ENCODE data around the gene HSF4. TPM values are rescaled to one million over a fixed set of nuclear protein-coding genes. Genes with fewer than 3 reads are reported as not detected.

Gene HSF4
- total RNA-seq, 1 experiment from 2014 or later: 2.2 TPM

- TF ChIP-seq, protein P1, sequence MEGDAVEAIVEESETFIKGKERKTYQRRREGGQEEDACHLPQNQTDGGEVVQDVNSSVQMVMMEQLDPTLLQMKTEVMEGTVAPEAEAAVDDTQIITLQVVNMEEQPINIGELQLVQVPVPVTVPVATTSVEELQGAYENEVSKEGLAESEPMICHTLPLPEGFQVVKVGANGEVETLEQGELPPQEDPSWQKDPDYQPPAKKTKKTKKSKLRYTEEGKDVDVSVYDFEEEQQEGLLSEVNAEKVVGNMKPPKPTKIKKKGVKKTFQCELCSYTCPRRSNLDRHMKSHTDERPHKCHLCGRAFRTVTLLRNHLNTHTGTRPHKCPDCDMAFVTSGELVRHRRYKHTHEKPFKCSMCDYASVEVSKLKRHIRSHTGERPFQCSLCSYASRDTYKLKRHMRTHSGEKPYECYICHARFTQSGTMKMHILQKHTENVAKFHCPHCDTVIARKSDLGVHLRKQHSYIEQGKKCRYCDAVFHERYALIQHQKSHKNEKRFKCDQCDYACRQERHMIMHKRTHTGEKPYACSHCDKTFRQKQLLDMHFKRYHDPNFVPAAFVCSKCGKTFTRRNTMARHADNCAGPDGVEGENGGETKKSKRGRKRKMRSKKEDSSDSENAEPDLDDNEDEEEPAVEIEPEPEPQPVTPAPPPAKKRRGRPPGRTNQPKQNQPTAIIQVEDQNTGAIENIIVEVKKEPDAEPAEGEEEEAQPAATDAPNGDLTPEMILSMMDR (IDR thresholded peaks at IDR 0.05): peak; percentile 97
Observed at GRCh38 chr16:67155295-67156142, 9.0 kb upstream of the HSF4 start (continued).

- CTCF ChIA-PET: interaction anchor here (1.2 to 15.3 kb wide), 19 partner anchors 13 to 272 kb away, joined by 5 to 386 read pairs (median 11); partner anchors contain the start of genes CES3, E2F4, HSF4 and MATCAP1
- Mint-ChIP-seq H3K27me3 (ENCODE audit: low read depth) (peaks cover 100% of the 10 kb centered on the region), H3K4me1 (peaks cover 21% of the 10 kb centered on the region), H3K9me3 (no peaks in the 10 kb centered on the region), H3K27ac (no peak overlapping the region), H3K36me3 (peaks cover 2% of the 10 kb centered on the region; the same call in 1 of the 2 replicates), H3K4me3 (no peak overlapping the region; the same call in 1 of the 2 replicates)
- ATAC-seq (no peak), DNase-seq (ENCODE audit: low spot score) (no peak)
- POLR2A ChIA-PET: no interaction called here
- TF ChIP-seq, protein P2, sequence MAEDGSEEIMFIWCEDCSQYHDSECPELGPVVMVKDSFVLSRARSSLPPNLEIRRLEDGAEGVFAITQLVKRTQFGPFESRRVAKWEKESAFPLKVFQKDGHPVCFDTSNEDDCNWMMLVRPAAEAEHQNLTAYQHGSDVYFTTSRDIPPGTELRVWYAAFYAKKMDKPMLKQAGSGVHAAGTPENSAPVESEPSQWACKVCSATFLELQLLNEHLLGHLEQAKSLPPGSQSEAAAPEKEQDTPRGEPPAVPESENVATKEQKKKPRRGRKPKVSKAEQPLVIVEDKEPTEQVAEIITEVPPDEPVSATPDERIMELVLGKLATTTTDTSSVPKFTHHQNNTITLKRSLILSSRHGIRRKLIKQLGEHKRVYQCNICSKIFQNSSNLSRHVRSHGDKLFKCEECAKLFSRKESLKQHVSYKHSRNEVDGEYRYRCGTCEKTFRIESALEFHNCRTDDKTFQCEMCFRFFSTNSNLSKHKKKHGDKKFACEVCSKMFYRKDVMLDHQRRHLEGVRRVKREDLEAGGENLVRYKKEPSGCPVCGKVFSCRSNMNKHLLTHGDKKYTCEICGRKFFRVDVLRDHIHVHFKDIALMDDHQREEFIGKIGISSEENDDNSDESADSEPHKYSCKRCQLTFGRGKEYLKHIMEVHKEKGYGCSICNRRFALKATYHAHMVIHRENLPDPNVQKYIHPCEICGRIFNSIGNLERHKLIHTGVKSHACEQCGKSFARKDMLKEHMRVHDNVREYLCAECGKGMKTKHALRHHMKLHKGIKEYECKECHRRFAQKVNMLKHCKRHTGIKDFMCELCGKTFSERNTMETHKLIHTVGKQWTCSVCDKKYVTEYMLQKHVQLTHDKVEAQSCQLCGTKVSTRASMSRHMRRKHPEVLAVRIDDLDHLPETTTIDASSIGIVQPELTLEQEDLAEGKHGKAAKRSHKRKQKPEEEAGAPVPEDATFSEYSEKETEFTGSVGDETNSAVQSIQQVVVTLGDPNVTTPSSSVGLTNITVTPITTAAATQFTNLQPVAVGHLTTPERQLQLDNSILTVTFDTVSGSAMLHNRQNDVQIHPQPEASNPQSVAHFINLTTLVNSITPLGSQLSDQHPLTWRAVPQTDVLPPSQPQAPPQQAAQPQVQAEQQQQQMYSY (CRISPR knock-in tag; IDR thresholded peaks at IDR 0.05): no peak
- TF ChIP-seq RORB (CRISPR knock-in tag; IDR thresholded peaks at IDR 0.05): no peak
- TF ChIP-seq NFE2L1 (CRISPR knock-in tag; IDR thresholded peaks at IDR 0.05): no peak
- TF ChIP-seq, protein P3, sequence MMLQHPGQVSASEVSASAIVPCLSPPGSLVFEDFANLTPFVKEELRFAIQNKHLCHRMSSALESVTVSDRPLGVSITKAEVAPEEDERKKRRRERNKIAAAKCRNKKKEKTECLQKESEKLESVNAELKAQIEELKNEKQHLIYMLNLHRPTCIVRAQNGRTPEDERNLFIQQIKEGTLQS (CRISPR knock-in tag; conservative IDR thresholded peaks at IDR 0.05): no peak
- TF ChIP-seq, protein P1 (IDR thresholded peaks at IDR 0.05): 0 out of 2 replicates have a peak, but pooled peaks have one; percentile 10
Observed at GRCh38 chr16:67156143-67156844, 8.3 kb upstream of the HSF4 start.

DNA sequence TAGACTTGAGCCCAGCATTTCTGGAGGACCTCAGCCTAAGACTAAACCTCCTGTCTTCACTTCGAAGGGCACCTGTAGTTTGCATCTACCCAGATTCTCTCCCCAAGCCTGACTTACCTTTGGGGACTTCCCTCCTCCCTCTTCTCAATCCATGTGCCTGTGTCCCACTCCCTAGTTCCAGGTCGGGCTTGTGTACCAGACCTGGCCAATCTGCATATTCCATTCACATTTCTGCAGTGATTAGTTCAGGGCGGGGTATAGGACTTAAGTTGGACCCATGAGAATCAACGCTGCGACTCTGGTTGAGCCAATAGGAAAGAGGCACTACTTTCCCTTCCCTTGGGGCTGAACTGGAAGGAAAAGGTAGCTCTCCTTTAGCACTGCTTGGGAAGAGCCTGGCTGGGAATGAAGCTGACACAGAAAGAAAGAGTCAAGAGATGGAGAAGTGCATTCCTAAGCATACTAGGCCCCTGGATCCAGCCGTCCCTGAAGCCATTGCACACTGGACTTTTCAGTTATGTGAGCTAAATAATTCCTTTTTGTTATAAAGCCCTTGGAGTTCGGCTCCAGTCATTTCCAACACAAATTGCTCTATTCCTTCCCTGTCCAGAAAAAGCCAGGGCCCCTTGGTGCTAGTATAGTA is 7.3 kb upstream of the HSF4 start:
- Mint-ChIP-seq H3K27ac (no peak overlapping the region), H3K27me3 (ENCODE audit: low read depth) (peaks cover 100% of the 10 kb centered on the region), H3K36me3 (peaks cover 2% of the 10 kb centered on the region; the same call in 1 of the 2 replicates), H3K4me3 (no peak overlapping the region), H3K9me3 (no peaks in the 10 kb centered on the region), H3K4me1 (peaks cover 21% of the 10 kb centered on the region)
- CTCF ChIA-PET: interaction anchor here (0.7 to 15.3 kb wide), 5 partner anchors 12 to 196 kb away, joined by 3 to 386 read pairs (median 5); partner anchors contain the start of genes CES3, HSF4 and NOL3
- no peak for DNase-seq (ENCODE audit: low spot score)
- POLR2A ChIA-PET: no interaction called here
- ATAC-seq: no peak
- TF ChIP-seq, protein P4, sequence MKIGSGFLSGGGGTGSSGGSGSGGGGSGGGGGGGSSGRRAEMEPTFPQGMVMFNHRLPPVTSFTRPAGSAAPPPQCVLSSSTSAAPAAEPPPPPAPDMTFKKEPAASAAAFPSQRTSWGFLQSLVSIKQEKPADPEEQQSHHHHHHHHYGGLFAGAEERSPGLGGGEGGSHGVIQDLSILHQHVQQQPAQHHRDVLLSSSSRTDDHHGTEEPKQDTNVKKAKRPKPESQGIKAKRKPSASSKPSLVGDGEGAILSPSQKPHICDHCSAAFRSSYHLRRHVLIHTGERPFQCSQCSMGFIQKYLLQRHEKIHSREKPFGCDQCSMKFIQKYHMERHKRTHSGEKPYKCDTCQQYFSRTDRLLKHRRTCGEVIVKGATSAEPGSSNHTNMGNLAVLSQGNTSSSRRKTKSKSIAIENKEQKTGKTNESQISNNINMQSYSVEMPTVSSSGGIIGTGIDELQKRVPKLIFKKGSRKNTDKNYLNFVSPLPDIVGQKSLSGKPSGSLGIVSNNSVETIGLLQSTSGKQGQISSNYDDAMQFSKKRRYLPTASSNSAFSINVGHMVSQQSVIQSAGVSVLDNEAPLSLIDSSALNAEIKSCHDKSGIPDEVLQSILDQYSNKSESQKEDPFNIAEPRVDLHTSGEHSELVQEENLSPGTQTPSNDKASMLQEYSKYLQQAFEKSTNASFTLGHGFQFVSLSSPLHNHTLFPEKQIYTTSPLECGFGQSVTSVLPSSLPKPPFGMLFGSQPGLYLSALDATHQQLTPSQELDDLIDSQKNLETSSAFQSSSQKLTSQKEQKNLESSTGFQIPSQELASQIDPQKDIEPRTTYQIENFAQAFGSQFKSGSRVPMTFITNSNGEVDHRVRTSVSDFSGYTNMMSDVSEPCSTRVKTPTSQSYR (CRISPR knock-in tag; IDR thresholded peaks at IDR 0.05): no peak
- TF ChIP-seq RORB (CRISPR knock-in tag; IDR thresholded peaks at IDR 0.05) (no peak), NR1H2 (CRISPR knock-in tag; IDR thresholded peaks at IDR 0.05) (no peak), AFF4 (CRISPR knock-in tag; IDR thresholded peaks at IDR 0.05; ENCODE audit: borderline replicate concordance) (no peak), FOXJ3 (CRISPR knock-in tag; IDR thresholded peaks at IDR 0.05; ENCODE audit: borderline replicate concordance) (no peak), USF1 (CRISPR knock-in tag; IDR thresholded peaks at IDR 0.05) (no peak)
